ENCODE results near the gene DPPA3.
"Not testable (repeated sequence)": the region's sequence is repeated elsewhere in the genome, so short reads cannot be mapped to it uniquely, and the experiment has no call there.

The DPPA3 gene

GRCh38 chr12:7749442-7749841, 38.2 kb downstream of the DPPA3 start:
- TF ChIP-seq CTCF (IDR thresholded peaks at IDR 0.05; ENCODE audit: low read length, missing control alignments), result no peak
- H3K4me3 ChIP-seq (replicated peaks; ENCODE audit: low read depth, low read length), result no peak overlapping the region
- no peak for DNase-seq (ENCODE audit: low read depth)

- H3K4me3 ChIP-seq (replicated peaks; ENCODE audit: low read depth, low read length), result no peak overlapping the region
- DNase-seq (ENCODE audit: low read depth), result no peak
- no peak for TF ChIP-seq CTCF (IDR thresholded peaks at IDR 0.05; ENCODE audit: low read length, missing control alignments)
Observed at GRCh38 chr12:7750350-7750749, 39.1 kb downstream of the DPPA3 start.

- TF ChIP-seq CTCF (IDR thresholded peaks at IDR 0.05; ENCODE audit: low read length, missing control alignments), result no peak
- H3K4me3 ChIP-seq (replicated peaks; ENCODE audit: low read depth, low read length), result no peak overlapping the region
- no peak for DNase-seq (ENCODE audit: low read depth)
Observed at GRCh38 chr12:7751394-7751793, 40.2 kb downstream of the DPPA3 start.

- DNase-seq (ENCODE audit: low read depth), result not testable (repeated sequence)
Observed at GRCh38 chr12:7751941-7752922, 41.0 kb downstream of the DPPA3 start.

GRCh38 chr12:7755668-7756067, 44.4 kb downstream of the DPPA3 start:
- H3K4me3 ChIP-seq (replicated peaks; ENCODE audit: low read depth, low read length); DNase-seq (ENCODE audit: low read depth): not testable (repeated sequence)

More at GRCh38 chr12:7751941-7752922, 41.0 kb downstream of the DPPA3 start:
- H3K4me3 ChIP-seq (replicated peaks; ENCODE audit: low read depth, low read length), result not testable (repeated sequence)

- no peak for TF ChIP-seq CTCF (IDR thresholded peaks at IDR 0.05; ENCODE audit: low read length, missing control alignments)
- no peak overlapping the region for H3K4me3 ChIP-seq (replicated peaks; ENCODE audit: low read depth, low read length)
- DNase-seq (ENCODE audit: low read depth), result no peak
Observed at GRCh38 chr12:7756993-7757392, 45.8 kb downstream of the DPPA3 start.

GRCh38 chr12:7758766-7759140, 47.5 kb downstream of the DPPA3 start:
- no peak for TF ChIP-seq CTCF (IDR thresholded peaks at IDR 0.05; ENCODE audit: low read length, missing control alignments)
- DNase-seq (ENCODE audit: low read depth), result no peak
- H3K4me3 ChIP-seq (replicated peaks; ENCODE audit: low read depth, low read length), result no peak overlapping the region
